Stimulated activated CD8-positive, alpha-beta memory T cell treated with anti-CD3 and anti-CD28 coated beads, Interleukin-4, amount 100 ng/mL, for 1 hour (primary cell): ENCODE measurements around the gene CCT6B.
"Not testable (repeated sequence)": the region's sequence is repeated elsewhere in the genome, so short reads cannot be mapped to it uniquely, and the experiment has no call there.

Experiments used
- DNase-seq, 2 donors: peaks; one replicate each; pipeline ENCODE4 v3.0.0-alpha.2; 2020; ENCODE audit warnings: low read depth in 2 of 2, low spot score in 1 of 2

Gene CCT6B, protein sequence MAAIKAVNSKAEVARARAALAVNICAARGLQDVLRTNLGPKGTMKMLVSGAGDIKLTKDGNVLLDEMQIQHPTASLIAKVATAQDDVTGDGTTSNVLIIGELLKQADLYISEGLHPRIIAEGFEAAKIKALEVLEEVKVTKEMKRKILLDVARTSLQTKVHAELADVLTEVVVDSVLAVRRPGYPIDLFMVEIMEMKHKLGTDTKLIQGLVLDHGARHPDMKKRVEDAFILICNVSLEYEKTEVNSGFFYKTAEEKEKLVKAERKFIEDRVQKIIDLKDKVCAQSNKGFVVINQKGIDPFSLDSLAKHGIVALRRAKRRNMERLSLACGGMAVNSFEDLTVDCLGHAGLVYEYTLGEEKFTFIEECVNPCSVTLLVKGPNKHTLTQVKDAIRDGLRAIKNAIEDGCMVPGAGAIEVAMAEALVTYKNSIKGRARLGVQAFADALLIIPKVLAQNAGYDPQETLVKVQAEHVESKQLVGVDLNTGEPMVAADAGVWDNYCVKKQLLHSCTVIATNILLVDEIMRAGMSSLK

DNA sequence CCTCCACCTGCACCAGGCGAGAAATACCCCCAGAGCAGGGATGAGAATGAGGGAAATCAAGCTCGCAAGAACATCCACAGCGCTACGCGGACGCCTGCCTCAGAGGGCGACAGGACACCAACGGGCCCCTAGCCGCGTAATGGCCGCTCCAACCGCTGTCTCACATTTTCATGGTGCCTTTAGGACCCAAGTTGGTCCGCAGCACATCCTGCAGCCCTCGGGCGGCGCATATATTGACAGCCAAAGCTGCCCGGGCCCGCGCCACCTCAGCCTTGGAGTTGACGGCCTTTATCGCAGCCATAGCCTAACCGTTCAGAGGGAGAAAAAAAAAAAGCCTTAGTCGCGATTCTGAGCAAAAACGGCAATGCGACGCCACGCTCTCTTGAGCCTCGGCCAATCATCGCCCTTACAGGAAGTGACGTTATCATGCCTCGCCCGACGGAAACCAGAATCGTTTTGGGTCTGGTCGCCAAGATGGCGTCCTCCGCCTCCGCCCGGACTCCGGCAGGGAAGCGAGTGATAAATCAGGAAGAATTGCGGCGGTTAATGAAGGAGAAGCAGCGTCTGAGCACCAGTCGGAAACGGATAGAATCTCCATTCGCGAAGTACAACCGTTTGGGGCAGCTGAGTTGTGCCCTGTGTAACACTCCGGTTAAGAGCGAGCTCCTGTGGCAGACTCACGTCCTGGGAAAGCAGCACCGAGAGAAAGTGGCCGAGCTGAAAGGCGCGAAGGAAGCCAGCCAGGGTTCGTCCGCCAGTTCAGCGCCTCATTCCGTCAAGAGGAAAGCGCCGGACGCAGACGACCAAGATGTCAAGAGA, at the start of gene CCT6B, which contains the start of gene ZNF830:
Gene CCT6B (minus strand): TSS at position 368 of the 819 bp plus-strand sequence. CDS start 67 bp downstream, at position 301.
Gene ZNF830 (plus strand): TSS at position 448 of the 819 bp plus-strand sequence. CDS start 27 bp downstream, at position 475.
- DNase-seq, result peak; percentile 79 to 80

- DNase-seq, result no peak
Measured at GRCh38 chr17:35010093-35010492, 48.8 kb upstream of the CCT6B start.

GRCh38 chr17:35006961-35007360, 45.7 kb upstream of the CCT6B start:
- DNase-seq, result no peak

GRCh38 chr17:35006345-35006744, 45.1 kb upstream of the CCT6B start:
- no peak for DNase-seq

DNA sequence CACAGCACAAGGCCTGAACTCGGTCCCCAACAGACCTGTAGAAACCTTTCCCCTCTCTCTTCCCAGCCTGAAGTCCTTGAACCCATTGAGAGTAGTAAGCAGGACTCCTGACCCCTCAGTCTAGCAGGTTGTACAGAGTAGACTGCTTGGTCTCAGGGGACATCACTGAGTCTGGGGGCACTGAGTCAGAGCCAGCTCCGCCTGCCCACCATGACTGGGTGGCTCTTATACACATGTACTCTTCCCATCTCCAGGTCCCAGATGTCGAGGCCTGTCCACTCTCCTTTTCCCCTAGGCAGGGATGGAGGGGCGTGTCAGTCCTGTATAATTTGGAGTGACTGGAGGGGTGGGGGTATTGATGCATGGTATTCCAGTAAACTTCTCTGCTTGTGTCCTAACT, 42.5 kb upstream of the CCT6B start:
- DNase-seq, result no peak

- no peak for DNase-seq
Measured at GRCh38 chr17:35002876-35003551, 41.8 kb upstream of the CCT6B start.

DNA sequence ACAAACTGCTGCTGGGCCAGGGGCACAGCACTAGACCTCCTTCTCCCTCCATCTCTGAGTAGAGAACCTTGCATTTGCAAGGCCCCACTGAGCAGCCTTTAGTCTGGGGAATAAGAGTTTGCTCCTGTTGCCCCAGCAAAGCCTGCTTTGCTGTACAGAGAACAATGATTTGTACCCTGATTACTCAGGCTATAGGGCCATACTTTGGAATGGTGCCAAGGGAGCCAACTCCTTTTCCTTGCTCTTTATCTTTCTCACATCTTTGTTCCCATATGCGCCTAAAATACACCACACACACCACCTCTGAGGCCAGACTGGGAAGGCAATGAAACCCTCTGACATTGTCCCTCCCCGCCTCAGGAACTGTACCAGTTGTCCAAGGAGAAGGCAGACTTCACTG, 40.3 kb upstream of the CCT6B start:
- no peak for DNase-seq

DNA sequence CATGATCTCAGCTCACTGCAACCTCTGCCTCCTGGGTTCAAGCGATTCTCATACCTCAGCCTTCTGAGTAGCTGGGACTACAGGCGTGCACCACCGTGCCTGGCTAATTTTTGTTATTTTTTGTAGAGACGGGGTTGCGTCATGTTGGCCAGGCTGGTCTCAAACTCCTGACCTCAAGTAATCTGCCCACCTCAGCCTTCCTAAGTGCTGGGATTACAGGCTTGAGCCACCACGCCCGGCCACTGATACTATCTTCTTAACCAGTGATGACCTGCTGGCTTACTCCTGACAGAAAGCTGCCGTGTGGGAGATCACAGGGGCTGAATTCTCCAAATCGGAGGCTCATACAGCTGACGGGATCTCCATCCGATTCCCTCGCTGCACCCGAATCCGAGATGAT, 39.7 kb upstream of the CCT6B start:
- not testable (repeated sequence) for DNase-seq

DNA sequence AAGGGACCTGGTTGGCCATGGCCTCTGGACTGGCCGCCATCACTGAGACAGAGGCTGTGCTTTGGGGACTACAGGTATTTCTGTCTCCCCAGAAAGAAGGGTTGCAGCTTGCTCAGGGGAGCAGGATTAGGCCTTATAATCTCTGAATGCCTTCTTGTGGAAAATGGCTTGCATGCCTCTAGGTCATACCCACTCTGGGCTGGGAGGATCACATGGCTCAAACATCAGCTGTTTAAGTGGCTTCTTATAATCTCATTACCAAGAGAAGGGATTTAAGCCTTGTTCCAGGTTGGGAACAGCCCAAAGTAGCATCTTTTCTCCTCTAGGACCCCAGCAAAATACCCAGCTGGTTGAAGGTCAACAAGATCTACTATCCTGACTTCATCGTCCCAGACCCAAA, 38.2 kb upstream of the CCT6B start:
- no peak for DNase-seq

DNA sequence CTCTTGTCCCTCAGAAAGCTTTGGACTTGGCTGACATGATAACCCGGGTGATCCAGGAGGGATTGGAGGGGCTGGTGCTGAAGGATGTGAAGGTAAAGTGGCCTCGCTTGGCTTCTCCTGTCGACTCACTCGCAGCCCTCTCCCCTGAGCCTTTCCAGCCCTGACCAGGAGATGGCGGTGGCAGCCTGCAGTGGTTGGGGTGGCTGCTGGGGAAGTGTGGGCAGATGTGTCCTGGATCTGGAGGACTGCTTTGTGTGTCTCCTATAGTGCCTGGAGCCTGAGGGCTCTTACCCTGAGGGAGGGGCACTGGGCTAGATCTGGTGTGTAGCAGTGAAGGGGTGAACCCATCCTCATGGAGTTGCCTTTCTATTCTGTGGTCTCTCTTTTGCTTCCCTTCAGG, 36.9 kb upstream of the CCT6B start:
- DNase-seq, result peak; percentile 35 to 64

DNA sequence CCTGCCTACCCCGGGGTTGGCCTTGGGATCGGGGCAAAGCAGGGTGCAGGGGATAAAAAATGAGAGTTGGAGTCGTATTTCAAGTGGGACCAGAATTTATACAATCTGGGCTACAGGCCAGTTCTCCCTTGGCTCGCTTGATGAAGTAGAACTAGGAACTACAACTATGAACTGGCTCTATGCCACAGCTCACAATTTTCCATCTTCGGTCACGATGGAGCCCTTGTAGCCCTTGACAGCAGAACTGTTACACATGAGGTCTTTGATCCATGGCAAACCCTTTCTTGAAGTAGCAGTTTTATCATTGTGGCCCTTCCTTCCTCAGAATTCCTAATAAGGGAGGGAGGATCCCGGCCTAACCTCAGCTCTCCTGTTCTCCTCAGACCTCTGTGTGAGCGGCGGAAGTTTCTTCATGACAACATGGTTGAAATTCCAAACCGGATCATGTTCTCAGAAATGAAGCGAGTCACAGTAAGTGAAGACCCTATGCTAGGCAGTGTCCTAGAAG, 36.1 kb upstream of the CCT6B start:
- no peak for DNase-seq

GRCh38 chr17:34996422-34997285, 35.4 kb upstream of the CCT6B start:
- DNase-seq, result no peak

- no peak for DNase-seq
Measured at GRCh38 chr17:34993031-34993430, 31.8 kb upstream of the CCT6B start.

GRCh38 chr17:34991606-34992005, 30.3 kb upstream of the CCT6B start:
- no peak for DNase-seq

GRCh38 chr17:34990921-34991365, 29.7 kb upstream of the CCT6B start:
- DNase-seq, result no peak

- no peak for DNase-seq
Measured at GRCh38 chr17:34989473-34989872, 28.2 kb upstream of the CCT6B start.

DNA sequence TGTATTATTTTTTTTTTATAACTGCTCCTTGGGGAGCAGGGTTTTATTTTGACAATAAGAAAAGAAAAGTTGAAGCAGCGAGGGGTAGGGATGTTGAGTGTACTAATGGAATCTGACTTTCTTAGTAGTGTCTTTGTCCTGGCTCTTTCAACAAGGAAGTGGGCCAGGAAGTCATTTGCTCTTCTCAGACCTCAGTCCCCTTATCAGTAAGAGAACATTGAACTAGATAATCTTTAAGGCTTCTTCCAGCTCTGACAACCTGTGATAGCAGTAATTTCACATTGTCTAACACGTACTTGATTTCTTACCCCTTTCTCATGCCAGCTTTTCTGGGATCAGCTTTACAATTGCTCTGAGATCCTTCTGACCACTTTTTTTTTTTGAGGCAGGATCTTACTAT, 27.4 kb upstream of the CCT6B start:
- no peak for DNase-seq

- no peak for DNase-seq
Measured at GRCh38 chr17:34987232-34987631, 26.0 kb upstream of the CCT6B start.

DNA sequence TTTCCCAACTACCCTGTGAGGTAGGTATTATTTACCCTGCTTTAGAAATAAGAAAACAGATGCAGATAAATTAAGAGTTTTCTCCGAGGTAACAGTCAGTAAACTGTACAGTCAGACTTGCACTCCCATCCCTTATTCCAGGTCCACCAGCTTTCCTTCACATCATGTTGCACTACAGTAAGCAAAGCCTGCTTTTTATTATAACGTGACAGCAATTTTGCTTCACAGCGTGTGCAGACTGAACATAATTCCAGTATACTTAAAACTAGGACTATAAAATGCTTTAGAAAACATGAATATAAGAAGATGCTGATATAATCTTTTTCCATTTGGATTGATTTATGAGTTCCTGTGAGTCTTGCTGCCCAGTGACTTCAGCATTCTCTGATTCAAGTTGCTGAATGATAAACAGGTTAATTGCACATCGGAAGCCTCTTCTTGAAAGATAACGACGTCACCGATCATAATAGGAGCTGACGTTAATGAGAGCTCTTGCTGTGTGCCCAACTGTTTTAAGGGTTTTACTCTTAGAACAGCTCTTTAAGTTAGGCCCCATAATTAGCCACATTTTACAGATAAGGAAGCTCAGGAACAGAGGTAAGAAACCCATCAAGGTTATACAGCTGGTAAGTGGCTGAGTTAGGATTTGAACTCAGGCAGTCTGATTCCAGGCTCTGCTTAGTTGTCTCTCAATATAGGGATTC, 20.4 kb upstream of the CCT6B start:
- DNase-seq, result no peak
